GM23338 (cell line): ENCODE results near the gene PLPPR3. TPM values are rescaled to one million over a fixed set of nuclear protein-coding genes. Genes with fewer than 3 reads are reported as not detected.
A peak's percentile ranks its signal among the peaks of the same experiment; 100 is the strongest.

Experiments
- ATAC-seq: fragments of 200-7000 bp; cut with Tn5 transposase; 3 replicates; pipeline ENCODE4 v1.9.1; 2020
- DNase-seq: peaks from one replicate; pipeline ENCODE4 v3.0.0-alpha.2; 2015; ENCODE audit warnings: low spot score
- H2AFZ ChIP-seq: fragments of 200-600 bp; sonication (generic); 2 replicates; pipeline ENCODE4 v1.8.0; 2016; ENCODE audit warnings: antibody characterized with exemption, mild to moderate bottlenecking, moderate library complexity
- H3F3A ChIP-seq: fragments of 200-600 bp; sonication (generic); replicated peaks from 2 replicates; pipeline ENCODE4 v1.8.0; 2017; ENCODE audit warnings: antibody characterized with exemption, mixed run types, low read depth
- H3K27ac ChIP-seq: fragments of 200-600 bp; sonication (generic); 2 replicates; pipeline ENCODE4 v1.6.1; 2016; ENCODE audit warnings: low read depth
- H3K27me3 ChIP-seq: fragments of 200-600 bp; sonication (generic); 2 replicates; pipeline ENCODE4 v1.8.0; 2016; ENCODE audit warnings: mild to moderate bottlenecking, mixed run types, moderate library complexity; ENCODE audit not compliant: insufficient read depth
- H3K36me3 ChIP-seq: fragments of 200-600 bp; sonication (generic); 2 replicates; pipeline ENCODE4 v1.8.0; 2016; ENCODE audit warnings: mild to moderate bottlenecking; ENCODE audit not compliant: insufficient read depth
- H3K4me1 ChIP-seq: fragments of 200-600 bp; sonication (generic); 2 replicates; pipeline ENCODE4 v1.8.0; 2016; ENCODE audit warnings: mild to moderate bottlenecking, moderate library complexity; ENCODE audit not compliant: insufficient read depth
- H3K4me2 ChIP-seq: fragments of 200-600 bp; sonication (generic); 2 replicates; pipeline ENCODE4 v1.7.1; 2017; ENCODE audit warnings: mixed run types
- H3K4me3 ChIP-seq: fragments of 200-600 bp; sonication (generic); 2 replicates; pipeline ENCODE4 v1.6.1; 2016; ENCODE audit warnings: mixed run types
- H3K79me2 ChIP-seq: fragments of 200-600 bp; sonication (generic); replicated peaks from 2 replicates; pipeline ENCODE4 v1.8.0; 2017; ENCODE audit warnings: mild to moderate bottlenecking; ENCODE audit not compliant: insufficient read depth
- H3K9me2 ChIP-seq: fragments of 200-600 bp; sonication (generic); 2 replicates; pipeline ENCODE4 v1.8.0; 2017; ENCODE audit not compliant: insufficient read depth
- H4K20me1 ChIP-seq: fragments of 200-600 bp; sonication (generic); replicated peaks from 2 replicates; pipeline ENCODE4 v1.8.0; 2017; ENCODE audit warnings: mild to moderate bottlenecking; ENCODE audit not compliant: insufficient read depth
- H3K27ac Mint-ChIP-seq: 2 replicates; pipeline ENCODE4 v1.8.0; 2020; ENCODE audit warnings: inconsistent platforms, mild to moderate bottlenecking, moderate library complexity, mixed read lengths
- H3K27me3 Mint-ChIP-seq: 3 replicates; pipeline ENCODE4 v1.8.0; 2022; ENCODE audit warnings: low read depth, mild to moderate bottlenecking, moderate library complexity, mixed read lengths, inconsistent platforms; ENCODE audit not compliant: insufficient read depth, poor library complexity
- H3K36me3 Mint-ChIP-seq: 3 replicates; pipeline ENCODE4 v1.8.0; 2021; ENCODE audit warnings: low read depth, mild to moderate bottlenecking, inconsistent platforms, moderate library complexity, mixed read lengths
- H3K4me1 Mint-ChIP-seq: 3 replicates; pipeline ENCODE4 v1.8.0; 2020; ENCODE audit warnings: mild to moderate bottlenecking, inconsistent platforms, mixed read lengths
- H3K4me3 Mint-ChIP-seq: 3 replicates; pipeline ENCODE4 v1.8.0; 2021; ENCODE audit warnings: moderate library complexity, mild to moderate bottlenecking, inconsistent platforms, mixed read lengths
- H3K9me3 Mint-ChIP-seq: 3 replicates; pipeline ENCODE4 v1.8.0; 2020; ENCODE audit warnings: moderate library complexity, mild to moderate bottlenecking, inconsistent platforms, mixed read lengths
- CTCF ChIP-seq, 2 experiments: fragments of 200-600 bp in 1 of 2; sonication (generic) in 1 of 2; conservative IDR thresholded peaks; 2 replicates each; pipeline versions ENCODE4 v1.5.1 to v1.6.1; 2016 to 2017; ENCODE audit warnings: antibody characterized with exemption in 2 of 2, low read depth in 2 of 2, mild to moderate bottlenecking in 2 of 2, moderate library complexity in 1 of 2
- JUNB ChIP-seq: IDR thresholded peaks from one replicate; pipeline ENCODE4 v1.6.1; 2016; ENCODE audit warnings: antibody characterized with exemption; ENCODE audit not compliant: unreplicated experiment
- POLR2AphosphoS5 ChIP-seq: IDR thresholded peaks from 2 replicates; pipeline ENCODE4 v1.6.1; 2016; ENCODE audit warnings: antibody characterized with exemption, low read depth
- REST ChIP-seq: IDR thresholded peaks from one replicate; pipeline ENCODE4 v1.6.1; 2018; ENCODE audit warnings: antibody characterized with exemption; ENCODE audit not compliant: unreplicated experiment
- STAT1 ChIP-seq: IDR thresholded peaks from one replicate; pipeline ENCODE4 v1.6.1; 2016; ENCODE audit warnings: antibody characterized with exemption; ENCODE audit not compliant: unreplicated experiment
- polyA plus RNA-seq: library from polyadenylated mRNA; unstranded; fragments of >200 nt; fragmentation: Nextera tagmentation; extraction: Ambion mirVana; gene quantifications from 2 replicates; pipeline ENCODE4 v1.2.1, GENCODE V29; 2016
- total RNA-seq: library from RNA; depleted of rRNA; stranded (reverse); fragments of >200 nt; shearing (Covaris generic); gene quantifications from 2 replicates; pipeline ENCODE4 v1.2.3, GENCODE V29; 2014

The PLPPR3 gene
- total and polyA plus RNA-seq, 2 experiments from 2014 or later, result 14.8 to 81.1 TPM

- H4K20me1 ChIP-seq, result peaks cover 52% of the 10 kb centered on the region
- no peaks in the 10 kb centered on the region for H3K9me3 Mint-ChIP-seq
- H3K27me3 ChIP-seq, result no peaks in the 10 kb centered on the region
- peaks cover 30% of the 10 kb centered on the region for H3K4me1 ChIP-seq
- H3K9me2 ChIP-seq, result no peaks in the 10 kb centered on the region
- H3K27ac Mint-ChIP-seq, result peak overlapping the region; percentile 92
- H3F3A ChIP-seq, result peaks cover 35% of the 10 kb centered on the region
- peak; percentile 56 for DNase-seq
- peaks cover 65% of the 10 kb centered on the region for H3K79me2 ChIP-seq
- peak overlapping the region; percentile 83 for H3K27ac ChIP-seq
- peak overlapping the region; percentile 98 for H3K4me3 ChIP-seq
- H3K36me3 ChIP-seq, result peaks cover 17% of the 10 kb centered on the region; the same call in 1 of the 2 replicates
- H2AFZ ChIP-seq, result no peak overlapping the region
- H3K36me3 Mint-ChIP-seq, result peaks cover 57% of the 10 kb centered on the region
- H3K4me2 ChIP-seq, result peak overlapping the region; percentile 98
- peak overlapping the region; percentile 94 for H3K4me3 Mint-ChIP-seq
- TF ChIP-seq STAT1 (no peak), POLR2AphosphoS5 (no peak; the same call in 1 of the 2 replicates), REST (no peak), CTCF (conservative IDR thresholded peaks at IDR 0.05; ENCODE audit: low read depth in 2 of 2) (peak in 1 of 2 experiments; percentile 24; a peak in 1 of 4 replicates)
- peaks cover 23% of the 10 kb centered on the region for H3K27me3 Mint-ChIP-seq
- H3K4me1 Mint-ChIP-seq, result peaks cover 33% of the 10 kb centered on the region
- ATAC-seq, result peak; percentile 8
These were observed 22.5 kb downstream of the PLPPR3 start for GRCh38 chr19:799076-799881.

- Histone ChIP-seq H3K27me3 (no peaks in the 10 kb centered on the region), H3K4me1 (peaks cover 30% of the 10 kb centered on the region), H3K9me2 (no peaks in the 10 kb centered on the region), H3K36me3 (peaks cover 10% of the 10 kb centered on the region; the same call in 1 of the 2 replicates), H3K79me2 (peaks cover 57% of the 10 kb centered on the region), H3K4me2 (peak overlapping the region; percentile 98), H3K27ac (peak overlapping the region; percentile 83), H3K4me3 (peak overlapping the region; percentile 98), H2AFZ (no peak overlapping the region), H3F3A (peaks cover 32% of the 10 kb centered on the region), H4K20me1 (peaks cover 45% of the 10 kb centered on the region)
- Mint-ChIP-seq H3K4me3 (peak overlapping the region; percentile 94), H3K27ac (peak overlapping the region; percentile 93), H3K27me3 (peaks cover 20% of the 10 kb centered on the region), H3K4me1 (peaks cover 33% of the 10 kb centered on the region), H3K36me3 (peaks cover 50% of the 10 kb centered on the region), H3K9me3 (no peaks in the 10 kb centered on the region)
- DNase-seq (no peak), ATAC-seq (no peak)
- TF ChIP-seq JUNB (no peak), POLR2AphosphoS5 (0 out of 2 replicates have a peak, but pooled peaks have one; percentile 14)
These were observed 23.2 kb downstream of the PLPPR3 start for GRCh38 chr19:798415-799075.
